ENCODE results near the gene UBE2H. TPM values are rescaled to one million over a fixed set of nuclear protein-coding genes. Genes with fewer than 3 reads are reported as not detected.

Gene UBE2H
- total RNA-seq, 1 experiment from 2014 or later, result 75.1 TPM

DNA sequence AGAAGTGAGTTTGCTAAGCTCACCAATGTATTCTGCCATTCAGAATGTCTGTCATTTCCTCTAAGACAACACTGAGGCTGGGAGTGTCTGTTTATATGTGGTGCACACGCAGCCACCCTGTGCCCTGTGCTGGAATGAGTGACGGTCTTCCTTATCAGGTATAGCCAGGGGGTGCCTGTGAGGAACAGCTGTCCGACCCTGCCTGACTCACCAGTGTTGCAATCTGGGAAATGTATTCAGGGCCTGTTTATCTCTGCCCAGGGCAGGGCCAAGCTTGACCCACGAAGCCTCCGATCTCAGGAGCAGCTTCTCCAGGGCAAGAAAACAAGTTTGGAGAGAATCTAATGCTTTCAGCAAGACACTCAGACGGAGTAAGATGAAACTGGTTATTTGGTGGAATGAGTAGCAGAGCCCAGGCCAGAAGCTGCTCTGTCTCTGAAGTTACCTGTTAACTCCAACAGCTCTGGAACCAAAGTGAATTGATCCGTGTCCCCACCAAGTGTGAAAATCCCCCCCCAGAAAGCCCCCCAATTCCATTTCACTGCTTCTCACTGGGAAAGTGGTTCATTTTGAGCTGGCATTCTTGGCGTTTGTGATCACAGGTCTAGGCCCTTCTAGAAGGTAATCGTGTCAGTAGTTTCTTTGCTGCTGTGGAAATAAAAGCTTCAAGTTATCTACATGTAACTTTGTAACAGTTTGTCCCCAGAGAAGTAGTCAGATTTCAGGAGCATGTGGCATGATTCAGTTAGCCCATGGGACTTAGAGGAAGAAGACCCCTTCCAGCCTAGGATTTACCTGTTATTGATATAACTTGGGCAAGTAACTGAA, 6.1 kb upstream of the UBE2H start:
- H3K9ac ChIP-seq (ENCODE audit: extremely low read depth, insufficient read length, low read length), result no peak overlapping the region

More for the DNA sequence above, 6.1 kb upstream of the UBE2H start:
- no peak overlapping the region for H4K8ac ChIP-seq (replicated peaks; ENCODE audit: insufficient read length, low read depth, low read length)
- no peak overlapping the region for H3K56ac ChIP-seq (ENCODE audit: insufficient read length, low read depth, low read length)
- no peak overlapping the region for H3K14ac ChIP-seq (ENCODE audit: insufficient read depth, low read length)
- no peaks in the 10 kb centered on the region for H3K36me3 Mint-ChIP-seq (ENCODE audit: insufficient read depth in 1 of 3, low read depth in 3 of 3)
- no peaks in the 10 kb centered on the region for H3K27me3 Mint-ChIP-seq (ENCODE audit: low read depth)
- H3K27me3 ChIP-seq (ENCODE audit: insufficient read depth, low read length), result no peaks in the 10 kb centered on the region
- H3K4me1 ChIP-seq (ENCODE audit: insufficient read depth, low read length), result peaks cover 2% of the 10 kb centered on the region; the same call in 1 of the 2 replicates
- H3K23me2 ChIP-seq (ENCODE audit: insufficient read length, low read depth, low read length, poor library complexity, severe bottlenecking), result no peaks in the 10 kb centered on the region
- WGBS (ENCODE audit: extremely low coverage, insufficient read length, low lambda C conversion rate), result no CpG with 5 or more reads among the region's 9 CpGs
- no peaks in the 10 kb centered on the region for H3K9me3 ChIP-seq (ENCODE audit: control insufficient read depth, low read depth, low read length)
- no peak overlapping the region for H2BK20ac ChIP-seq (ENCODE audit: low read depth, low read length, poor library complexity, severe bottlenecking)
- no peak overlapping the region for H3K4ac ChIP-seq (ENCODE audit: low read depth, low read length)
- H3K4me2 ChIP-seq (ENCODE audit: insufficient read depth, insufficient read length, low read length), result no peak overlapping the region
- peaks cover 9 to 16% of the 10 kb centered on the region in 2 experiments; a peak in 2 of 4 replicates for H3K4me1 Mint-ChIP-seq
- H3T11ph ChIP-seq (ENCODE audit: low read length), result no peak overlapping the region
- no peak overlapping the region for H4K91ac ChIP-seq (ENCODE audit: insufficient read length, low read depth, low read length)
- no peak for DNase-seq
- no peak overlapping the region for H2AK5ac ChIP-seq (ENCODE audit: insufficient read length, low read length)
- no peak overlapping the region for H3K4me3 Mint-ChIP-seq
- H3K23ac ChIP-seq (ENCODE audit: insufficient read length, low read depth, low read length), result no peak overlapping the region
- H2BK15ac ChIP-seq (ENCODE audit: low read depth, low read length), result no peak overlapping the region
- peak overlapping the region in 1 of 3 experiments; percentile 81; a peak in 3 of 7 replicates for H3K27ac Mint-ChIP-seq
- H3K27ac ChIP-seq (ENCODE audit: insufficient read length, low read depth, low read length), result no peak overlapping the region
- H3K18ac ChIP-seq (ENCODE audit: insufficient read length, low read depth, low read length), result no peak overlapping the region
- no peaks in the 10 kb centered on the region for H3K79me1 ChIP-seq (ENCODE audit: insufficient read depth, low read depth, low read length, poor library complexity, severe bottlenecking)
- no peaks in the 10 kb centered on the region for H4K20me1 ChIP-seq (ENCODE audit: control insufficient read depth, insufficient read depth, insufficient read length)
- H3K79me2 ChIP-seq (ENCODE audit: insufficient read depth, low read length), result no peaks in the 10 kb centered on the region
- TF ChIP-seq, protein P1, sequence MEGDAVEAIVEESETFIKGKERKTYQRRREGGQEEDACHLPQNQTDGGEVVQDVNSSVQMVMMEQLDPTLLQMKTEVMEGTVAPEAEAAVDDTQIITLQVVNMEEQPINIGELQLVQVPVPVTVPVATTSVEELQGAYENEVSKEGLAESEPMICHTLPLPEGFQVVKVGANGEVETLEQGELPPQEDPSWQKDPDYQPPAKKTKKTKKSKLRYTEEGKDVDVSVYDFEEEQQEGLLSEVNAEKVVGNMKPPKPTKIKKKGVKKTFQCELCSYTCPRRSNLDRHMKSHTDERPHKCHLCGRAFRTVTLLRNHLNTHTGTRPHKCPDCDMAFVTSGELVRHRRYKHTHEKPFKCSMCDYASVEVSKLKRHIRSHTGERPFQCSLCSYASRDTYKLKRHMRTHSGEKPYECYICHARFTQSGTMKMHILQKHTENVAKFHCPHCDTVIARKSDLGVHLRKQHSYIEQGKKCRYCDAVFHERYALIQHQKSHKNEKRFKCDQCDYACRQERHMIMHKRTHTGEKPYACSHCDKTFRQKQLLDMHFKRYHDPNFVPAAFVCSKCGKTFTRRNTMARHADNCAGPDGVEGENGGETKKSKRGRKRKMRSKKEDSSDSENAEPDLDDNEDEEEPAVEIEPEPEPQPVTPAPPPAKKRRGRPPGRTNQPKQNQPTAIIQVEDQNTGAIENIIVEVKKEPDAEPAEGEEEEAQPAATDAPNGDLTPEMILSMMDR (conservative IDR thresholded peaks at IDR 0.05), result no peak
- H4K5ac ChIP-seq (ENCODE audit: insufficient read length, low read depth, low read length), result no peak overlapping the region
- H2BK5ac ChIP-seq (ENCODE audit: insufficient read length, low read length), result no peak overlapping the region
- no peaks in the 10 kb centered on the region; a peak in 1 of 5 replicates for H3K9me3 Mint-ChIP-seq
- H2AFZ ChIP-seq (ENCODE audit: low read length), result no peak overlapping the region
- H2BK12ac ChIP-seq (ENCODE audit: insufficient read length, low read depth, low read length), result no peak overlapping the region
- H2BK120ac ChIP-seq (ENCODE audit: low read depth, low read length, poor library complexity, severe bottlenecking), result no peak overlapping the region
